GM12878 (cell line): ENCODE data around the gene C15orf61. TPM values are rescaled to one million over a fixed set of nuclear protein-coding genes. Genes with fewer than 3 reads are reported as not detected.

ENCODE experiments used
- ATAC-seq: fragments of 200-7000 bp; cut with Tn5 transposase; 3 replicates; pipeline ENCODE4 v1.9.1; 2020; ENCODE audit warnings: mild to moderate bottlenecking, moderate library complexity
- BruUV-seq: library from RNA; stranded (reverse); fragments of 400-500 nt; replicated peaks from 2 replicates; lab custom pipeline; 2021; lab: Mats Ljungman, UMichigan
- CTCF ChIA-PET: fragments of 300-600 bp; sonication (Branson Sonifier 250); formaldehyde crosslinking; extraction: SDS; loops from one replicate; lab custom pipeline; 2021; ENCODE audit warnings: inconsistent platforms; lab: Yijun Ruan, JAX
- POLR2A ChIA-PET: fragments of 350-600 bp; formaldehyde crosslinking; extraction: SDS; loops from one replicate; lab custom pipeline; 2021; ENCODE audit warnings: inconsistent platforms; lab: Charles Lee
- RAD21 ChIA-PET: fragments of 300-600 bp; sonication (Branson Sonifier 250); formaldehyde crosslinking; loops from one replicate; lab custom pipeline; 2023; ENCODE audit warnings: antibody characterized with exemption; ENCODE audit not compliant: unreplicated experiment; lab: Charles Lee
- SMC1A ChIA-PET: fragments of 300-600 bp; sonication (Branson Sonifier 250); formaldehyde crosslinking; loops from one replicate; lab custom pipeline; 2023; ENCODE audit not compliant: unreplicated experiment, uncharacterized antibody; lab: Charles Lee
- DNase-seq: peaks from one replicate; pipeline ENCODE4 v3.0.0-alpha.2; 2011; ENCODE audit warnings: low read depth, low spot score
- FAIRE-seq: peaks from 3 replicates; lab custom pipeline; 2011; peaks lifted over from hg19 to GRCh38; lab: Jason Lieb, UNC
- H2AFZ ChIP-seq: 2 replicates; pipeline ENCODE4 v1.6.0; 2011; ENCODE audit warnings: low read depth, low read length, control low read depth; ENCODE audit not compliant: control insufficient read depth
- H3K27ac ChIP-seq: 2 replicates; pipeline ENCODE4 v1.5.1; 2011; ENCODE audit warnings: control low read depth; ENCODE audit not compliant: control insufficient read depth, insufficient read depth
- H3K27me3 ChIP-seq, 2 experiments: replicated peaks in 1 of 2; 2 replicates each; pipeline versions ENCODE4 v1.6.0 to v1.6.1; 2011; ENCODE audit warnings: low read length in 1 of 2; ENCODE audit not compliant: control insufficient read depth in 2 of 2, insufficient read depth in 2 of 2
- H3K36me3 ChIP-seq, 2 experiments: 2 replicates each; pipeline ENCODE4 v1.5.1; 2011; ENCODE audit warnings: low read length in 1 of 2; ENCODE audit not compliant: control insufficient read depth in 2 of 2, insufficient read depth in 2 of 2
- H3K4me1 ChIP-seq: 2 replicates; pipeline ENCODE4 v1.6.1; 2011; ENCODE audit warnings: mild to moderate bottlenecking, low read length, moderate library complexity, mixed read lengths; ENCODE audit not compliant: control insufficient read depth, insufficient read depth
- H3K4me2 ChIP-seq: 2 replicates; pipeline ENCODE4 v1.6.0; 2011; ENCODE audit warnings: control low read depth; ENCODE audit not compliant: control insufficient read depth, insufficient read depth
- H3K4me3 ChIP-seq: fragments of 200-600 bp; sonication (generic); 2 replicates; pipeline ENCODE4 v1.5.1; 2016
- H3K79me2 ChIP-seq: 2 replicates; pipeline ENCODE4 v1.6.0; 2011; ENCODE audit warnings: low read length; ENCODE audit not compliant: control insufficient read depth, insufficient read depth
- H3K9ac ChIP-seq: 2 replicates; pipeline ENCODE4 v1.8.0; 2011; ENCODE audit warnings: low read length, control low read depth, mixed read lengths; ENCODE audit not compliant: control insufficient read depth, insufficient read depth
- H3K9me3 ChIP-seq: replicated peaks from 3 replicates; pipeline ENCODE4 v1.5.1; 2011; ENCODE audit warnings: mild to moderate bottlenecking, low read length; ENCODE audit not compliant: control insufficient read depth, insufficient read depth
- H4K20me1 ChIP-seq: 2 replicates; pipeline ENCODE4 v1.6.0; 2011; ENCODE audit not compliant: control insufficient read depth, insufficient read depth
- ATF7 ChIP-seq: fragments of 450-650 bp; IDR thresholded peaks from 2 replicates; pipeline ENCODE4 v1.6.1; 2016; ENCODE audit warnings: low read depth, mild to moderate bottlenecking
- BCLAF1 ChIP-seq: fragments of 450-650 bp; IDR thresholded peaks from 2 replicates; pipeline ENCODE4 v1.6.1; 2017; ENCODE audit warnings: antibody characterized with exemption, mild to moderate bottlenecking, moderate library complexity
- BHLHE40 ChIP-seq, 2 experiments: fragments of 450-650 bp in 1 of 2; IDR thresholded peaks; 2 replicates each; pipeline ENCODE4 v1.6.1; 2011 to 2017; ENCODE audit warnings: low read depth in 2 of 2, borderline replicate concordance in 1 of 2, improper control_type of control experiment in 1 of 2, low read length in 1 of 2, mild to moderate bottlenecking in 1 of 2
- CEBPB ChIP-seq, 2 experiments: fragments of 150-350 bp in 1 of 2; IDR thresholded peaks; 2 replicates each; pipeline ENCODE4 v1.6.1; 2012 to 2014; ENCODE audit warnings: low read depth in 2 of 2, low read length in 2 of 2, borderline replicate concordance in 1 of 2, inconsistent platforms in 1 of 2
- CHD2 ChIP-seq: IDR thresholded peaks from 2 replicates; pipeline ENCODE4 v1.6.1; 2011; ENCODE audit warnings: low read depth, low read length, improper control_type of control experiment, borderline replicate concordance
- E2F8 ChIP-seq: fragments of 450-650 bp; IDR thresholded peaks from 2 replicates; pipeline ENCODE4 v1.6.1; 2018; ENCODE audit warnings: mild to moderate bottlenecking, low read depth, moderate library complexity; ENCODE audit not compliant: partially characterized antibody
- PBX3 ChIP-seq: IDR thresholded peaks from 2 replicates; pipeline ENCODE4 v1.6.1; 2011; ENCODE audit warnings: mild to moderate bottlenecking, low read depth, low read length, moderate library complexity; ENCODE audit not compliant: insufficient replicate concordance
- POLR2AphosphoS5 ChIP-seq: IDR thresholded peaks from 2 replicates; pipeline ENCODE4 v1.6.1; 2011; ENCODE audit warnings: mild to moderate bottlenecking, low read length, inconsistent platforms
- RUNX3 ChIP-seq: IDR thresholded peaks from 2 replicates; pipeline ENCODE4 v1.6.1; 2012; ENCODE audit warnings: low read length, inconsistent platforms
- SMAD5 ChIP-seq: IDR thresholded peaks from 2 replicates; pipeline ENCODE4 v1.6.1; 2016; ENCODE audit warnings: antibody characterized with exemption, low read depth
- USF2 ChIP-seq: IDR thresholded peaks from 2 replicates; pipeline ENCODE4 v1.6.1; 2011; ENCODE audit warnings: low read depth, low read length, improper control_type of control experiment, borderline replicate concordance
- WRNIP1 ChIP-seq: IDR thresholded peaks from 2 replicates; pipeline ENCODE4 v1.6.1; 2011; ENCODE audit warnings: low read depth, low read length, improper control_type of control experiment, borderline replicate concordance
- WGBS: methylation state at CpG from one replicate; pipeline ENCODE4 v1.1.6; 2016; ENCODE audit warnings: low lambda C conversion rate; ENCODE audit not compliant: insufficient replicate concordance, insufficient coverage; ENCODE audit errors: missing lambda C conversion rate; 5-methylcytosine and 5-hydroxymethylcytosine counted together
- in situ Hi-C: fragments of 300-500 bp; cut with MboI; formaldehyde crosslinking; loops from 9 replicates; pipeline ENCODE4 v1.14.3; 2018; ENCODE audit warnings: mixed read lengths
- intact Hi-C: fragments of 100-400 bp; cut with micrococcal nuclease; formaldehyde crosslinking; loops from one replicate; pipeline ENCODE4 v1.14.2; 2022; ENCODE audit not compliant: unreplicated experiment
- polyA plus RNA-seq, 11 experiments: library from polyadenylated mRNA; depleted of rRNA in 4 of 11; unstranded in 6 of 11; stranded (reverse) in 5 of 11; fragments of >200 nt; fragmentation: Nextera tagmentation in 4 of 11; fragmentation: Illumina TruSeq in 1 of 11; extraction: Ambion mirVana in 4 of 11; extraction: Trizol in 1 of 11; gene quantifications; 1 replicate in 1 of 11; 2 replicates in 10 of 11; pipeline versions ENCODE4 v1.2.1 to v1.2.3, GENCODE V29; 2011 to 2016; ENCODE audit warnings: inconsistent platforms in 2 of 11, missing spikeins in 2 of 11, low read depth in 1 of 11
- total RNA-seq, 4 experiments: library from RNA; depleted of rRNA in 3 of 4; stranded (reverse); fragments of >200 nt in 3 of 4; fragmentation: Illumina TruSeq in 1 of 4; extraction: Trizol in 1 of 4; gene quantifications; 2 replicates each; pipeline versions ENCODE4 v1.2.1 to v1.2.3, GENCODE V29; 2013 to 2021

C15orf61 gene
- total and polyA plus RNA-seq, 10 of the 15 experiments (the other 5 are each of a cell fraction or from before 2014, with no cell fraction given) = 1.4 to 8.7 (median 4.3) TPM

GRCh38 chr15:67521029-67521782, at the start of gene C15orf61 (continued):
- no peak for TF ChIP-seq CEBPB (IDR thresholded peaks at IDR 0.05; ENCODE audit: borderline replicate concordance in 1 of 2, low read depth in 2 of 2, low read length in 2 of 2)
- TF ChIP-seq RUNX3 = peak; percentile 46; the same call in 1 of the 2 replicates
- peak; percentile 96 to 98 for TF ChIP-seq BHLHE40 (IDR thresholded peaks at IDR 0.05; ENCODE audit: borderline replicate concordance in 1 of 2, low read depth in 2 of 2, low read length in 1 of 2)
- no peak for TF ChIP-seq BCLAF1
- no peak for TF ChIP-seq WRNIP1
- no peak for TF ChIP-seq ATF7
- TF ChIP-seq SMAD5 = peak; percentile 43; the same call in 1 of the 2 replicates

- H3K4me3 ChIP-seq = no peak overlapping the region
- H2AFZ ChIP-seq = no peak overlapping the region
- no peaks in the 10 kb centered on the region for H3K79me2 ChIP-seq
- ChIA-PET CTCF (interaction anchor here (0.9 kb wide), 1 partner anchor 16 kb away, joined by 3 read pairs; no protein-coding TSS in a partner anchor), RAD21 (no interaction called here), POLR2A (no interaction called here), SMC1A (no interaction called here)
- H3K4me2 ChIP-seq = no peak overlapping the region
- no peaks in the 10 kb centered on the region for H3K36me3 ChIP-seq
- no peaks in the 10 kb centered on the region for H3K4me1 ChIP-seq
- H3K27me3 ChIP-seq = no peaks in the 10 kb centered on the region
- no peak overlapping the region for H3K9ac ChIP-seq
- intact Hi-C loops = no loop called here
- WGBS = 87% methylated on average over 1 of the region's 1 CpG
- DNase-seq (no peak), FAIRE-seq (no peak), ATAC-seq (no peak)
- H3K27ac ChIP-seq = no peak overlapping the region
- no peaks in the 10 kb centered on the region for H3K9me3 ChIP-seq
- BruUV-seq = no TSS peak
- no peaks in the 10 kb centered on the region for H4K20me1 ChIP-seq
- in situ Hi-C loops = no loop called here
- TF ChIP-seq PBX3 = no peak
- TF ChIP-seq USF2 = no peak
- no peak for TF ChIP-seq CHD2
- no peak for TF ChIP-seq POLR2AphosphoS5
- TF ChIP-seq E2F8 = no peak
Measured at GRCh38 chr15:67472957-67473356, 48.0 kb upstream of the C15orf61 start.
